ENCODE data around the gene GABPB2. TPM values are rescaled to one million over a fixed set of nuclear protein-coding genes. Genes with fewer than 3 reads are reported as not detected.

The GABPB2 gene
- total and polyA plus RNA-seq, 10 donors = 3.0 to 22.8 (median 14.6) TPM

DNA sequence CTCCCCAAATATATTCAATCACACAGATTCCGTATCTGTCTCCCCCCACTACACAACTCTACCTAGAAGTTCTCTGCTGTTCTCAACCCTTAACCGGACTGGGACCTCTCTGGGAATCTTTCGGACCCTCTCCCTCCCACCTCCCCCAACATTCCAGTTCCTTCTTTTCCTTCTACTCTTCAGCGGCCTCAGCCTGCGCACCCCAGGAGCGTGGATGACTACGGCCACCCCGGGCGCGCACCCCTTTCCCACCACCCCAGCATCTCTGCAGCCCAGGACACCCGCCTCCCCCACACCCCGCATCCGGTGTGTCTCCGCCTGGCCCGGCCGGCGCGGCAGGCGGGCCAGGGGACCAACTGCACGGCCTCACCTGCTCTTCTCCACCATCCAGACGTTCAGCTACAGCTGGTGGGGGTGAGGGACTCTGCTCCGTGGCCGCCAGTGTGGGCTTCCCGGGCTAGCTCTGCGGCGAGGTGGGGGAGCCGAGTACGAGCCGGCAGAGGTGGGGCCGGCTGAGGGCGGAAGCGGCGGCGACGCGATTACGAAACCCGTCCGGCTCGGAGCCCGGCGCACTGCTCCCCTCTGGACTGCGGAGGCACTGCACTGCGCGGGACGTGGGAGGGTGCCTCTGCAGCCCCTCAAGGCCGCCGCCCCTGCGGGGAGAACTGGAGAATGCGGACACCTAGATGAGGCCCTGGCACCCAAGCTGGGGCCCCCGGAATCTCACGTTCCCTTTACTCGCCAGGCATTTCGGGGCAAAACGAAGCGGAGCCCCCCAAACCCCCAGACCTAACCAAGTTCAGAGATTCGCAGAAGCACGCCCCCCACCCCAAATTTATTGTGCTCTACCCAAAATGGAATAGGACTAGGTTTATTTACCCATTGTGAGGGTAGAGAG, 11.2 kb upstream of the GABPB2 start, which contains the start of gene CDC42SE1:
CDC42SE1 (minus strand) TSS at position 514 of the 898 bp plus-strand sequence. CDS start 3,892 bp downstream, outside the sequence.
- no peaks in the 10 kb centered on the region for H3K27me3 ChIP-seq (replicated peaks in 1 of 7)
- peaks cover 26 to 58% (median 52%) of the 10 kb centered on the region in 6 donors for H3K4me1 ChIP-seq
- peak; percentile 40 to 81 (median 75) for TF ChIP-seq POLR2A (IDR thresholded peaks at IDR 0.05)
- TF ChIP-seq, protein P1, sequence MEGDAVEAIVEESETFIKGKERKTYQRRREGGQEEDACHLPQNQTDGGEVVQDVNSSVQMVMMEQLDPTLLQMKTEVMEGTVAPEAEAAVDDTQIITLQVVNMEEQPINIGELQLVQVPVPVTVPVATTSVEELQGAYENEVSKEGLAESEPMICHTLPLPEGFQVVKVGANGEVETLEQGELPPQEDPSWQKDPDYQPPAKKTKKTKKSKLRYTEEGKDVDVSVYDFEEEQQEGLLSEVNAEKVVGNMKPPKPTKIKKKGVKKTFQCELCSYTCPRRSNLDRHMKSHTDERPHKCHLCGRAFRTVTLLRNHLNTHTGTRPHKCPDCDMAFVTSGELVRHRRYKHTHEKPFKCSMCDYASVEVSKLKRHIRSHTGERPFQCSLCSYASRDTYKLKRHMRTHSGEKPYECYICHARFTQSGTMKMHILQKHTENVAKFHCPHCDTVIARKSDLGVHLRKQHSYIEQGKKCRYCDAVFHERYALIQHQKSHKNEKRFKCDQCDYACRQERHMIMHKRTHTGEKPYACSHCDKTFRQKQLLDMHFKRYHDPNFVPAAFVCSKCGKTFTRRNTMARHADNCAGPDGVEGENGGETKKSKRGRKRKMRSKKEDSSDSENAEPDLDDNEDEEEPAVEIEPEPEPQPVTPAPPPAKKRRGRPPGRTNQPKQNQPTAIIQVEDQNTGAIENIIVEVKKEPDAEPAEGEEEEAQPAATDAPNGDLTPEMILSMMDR (IDR thresholded peaks at IDR 0.05 in 8 of 11, conservative IDR thresholded peaks at IDR 0.05 in 3 of 11) = peak; percentile 83 to 98 (median 95)
- peak; percentile 98 to 99 (median 98) for TF ChIP-seq POLR2AphosphoS5 (IDR thresholded peaks at IDR 0.05)
- peaks cover 1 to 30% (median 18%) of the 10 kb centered on the region in 6 donors for H3K36me3 ChIP-seq
- H3K9me3 ChIP-seq = no peaks in the 10 kb centered on the region
- H3K4me3 ChIP-seq = peak within 1 kb of the TSS; percentile 70 to 93 (median 86)
- peak within 1 kb of the TSS; percentile 94 to 99 (median 96) for H3K27ac ChIP-seq
- intact Hi-C loops (cut with DNase I; ENCODE audit: low total_unique reads) = no loop called here
- WGBS, 5 donors = 0 to 1% (median 0%) methylated on average over 38 to 58 of the region's 58 CpGs
- DNase-seq = peak; percentile 98

DNA sequence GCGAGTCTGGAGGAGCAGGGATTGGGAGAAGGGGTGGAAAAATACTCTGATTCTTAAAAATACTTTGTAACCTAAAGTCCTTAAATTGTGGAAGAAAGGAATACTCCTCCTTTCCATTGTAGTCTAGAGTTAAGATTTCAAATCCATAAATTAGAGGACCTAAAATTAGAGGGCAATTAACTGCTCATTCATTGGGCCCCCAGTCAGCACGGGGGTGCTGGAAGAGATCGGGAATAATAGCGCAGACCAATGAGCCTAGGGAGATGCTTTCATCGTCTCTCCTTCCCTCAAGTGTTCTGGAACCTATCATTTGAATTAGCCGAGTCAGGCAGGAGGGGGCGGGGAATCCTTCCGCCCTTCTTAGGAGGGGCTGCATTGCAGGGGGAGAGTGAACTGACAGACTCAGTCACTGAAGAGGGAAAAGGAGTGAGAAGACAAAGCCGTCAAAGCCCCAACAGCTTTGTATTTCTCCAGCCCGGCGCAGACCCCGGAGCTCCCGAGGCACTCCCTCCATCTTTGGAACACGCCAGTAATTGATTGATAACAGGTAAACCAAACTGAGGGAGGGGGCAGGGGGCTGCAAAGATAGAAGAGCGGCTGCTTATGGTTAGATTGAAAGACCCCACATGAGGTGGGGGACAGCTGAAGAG, 10.4 kb upstream of the GABPB2 start, which contains the start of gene MLLT11:
MLLT11 (plus strand) TSS at position 391 of the 650 bp plus-strand sequence. CDS start 6,828 bp downstream, outside the sequence.
- peak; percentile 77 for DNase-seq
- peak within 1 kb of the TSS; percentile 94 to 99 (median 96) for H3K27ac ChIP-seq
- TF ChIP-seq POLR2A (IDR thresholded peaks at IDR 0.05) (no peak), POLR2AphosphoS5 (IDR thresholded peaks at IDR 0.05) (peak in 1 of 3 donors; percentile 14)
- TF ChIP-seq, protein P1 (IDR thresholded peaks at IDR 0.05 in 8 of 11, conservative IDR thresholded peaks at IDR 0.05 in 3 of 11) = no peak
- no peaks in the 10 kb centered on the region for H3K9me3 ChIP-seq
- H3K4me1 ChIP-seq = peaks cover 22 to 50% (median 46%) of the 10 kb centered on the region in 6 donors
- no peaks in the 10 kb centered on the region for H3K27me3 ChIP-seq (replicated peaks in 1 of 7)
- peak within 1 kb of the TSS; percentile 70 to 93 (median 86) for H3K4me3 ChIP-seq
- peaks cover 0 to 22% (median 10%) of the 10 kb centered on the region in 6 donors for H3K36me3 ChIP-seq
- intact Hi-C loops (cut with DNase I; ENCODE audit: low total_unique reads) = no loop called here
- 2 to 5% (median 4%) methylated on average over 15 of the region's 15 CpGs for WGBS, 5 donors

DNA sequence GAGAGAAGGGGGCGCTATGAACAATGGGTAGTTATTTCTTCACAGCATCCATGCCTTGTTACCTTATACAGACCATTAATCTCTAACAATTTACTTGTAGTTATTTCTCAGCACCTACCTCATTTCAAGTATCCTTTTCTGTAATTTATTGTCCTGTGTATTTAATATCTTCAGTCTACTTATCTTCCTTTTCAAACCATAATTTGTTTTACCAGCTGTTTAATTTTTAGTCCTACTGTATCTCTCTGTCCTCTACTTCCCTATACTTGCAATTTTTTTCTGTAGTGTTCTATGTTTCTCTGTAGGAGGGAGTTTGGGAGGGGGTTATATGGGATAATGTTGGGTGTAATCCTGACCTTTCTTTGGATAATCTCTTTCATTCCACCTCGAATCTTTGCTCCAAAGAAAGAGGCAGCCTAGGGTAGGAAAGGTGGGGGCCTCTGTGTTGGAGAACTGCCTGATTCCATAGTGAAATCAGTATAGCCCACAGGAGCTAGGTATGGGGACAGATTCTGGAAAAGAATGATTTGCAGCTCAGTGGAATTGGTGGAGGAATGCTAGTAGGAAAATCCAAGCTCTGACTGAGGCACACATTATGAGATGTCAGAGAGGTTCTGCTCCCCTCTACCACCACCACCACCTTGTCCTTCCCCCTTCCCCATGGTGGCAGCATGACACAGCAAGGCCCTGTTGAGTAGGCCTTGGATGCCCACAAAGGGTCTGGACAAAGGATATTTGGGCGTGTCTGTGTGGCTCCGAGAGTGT, 9.7 kb upstream of the GABPB2 start:
- intact Hi-C loops (cut with DNase I; ENCODE audit: low total_unique reads) = no loop called here
- peaks cover 0 to 15% (median 3%) of the 10 kb centered on the region in 6 donors for H3K36me3 ChIP-seq
- TF ChIP-seq POLR2AphosphoS5 (IDR thresholded peaks at IDR 0.05) (no peak), POLR2A (IDR thresholded peaks at IDR 0.05) (no peak)
- TF ChIP-seq, protein P1 (IDR thresholded peaks at IDR 0.05 in 8 of 11, conservative IDR thresholded peaks at IDR 0.05 in 3 of 11) = no peak
- peaks cover 15 to 43% (median 39%) of the 10 kb centered on the region in 6 donors for H3K4me1 ChIP-seq
- 60 to 73% (median 67%) methylated on average over 4 of the region's 4 CpGs for WGBS, 5 donors
- H3K27me3 ChIP-seq (replicated peaks in 1 of 7) = no peaks in the 10 kb centered on the region
- peak overlapping the region in 5 of 8 donors; percentile 94 to 99 (median 98) for H3K27ac ChIP-seq
- H3K4me3 ChIP-seq = peak overlapping the region in 6 of 8 donors; percentile 73 to 93 (median 86)
- DNase-seq = no peak
- H3K9me3 ChIP-seq = no peaks in the 10 kb centered on the region

Data from spleen (tissue), 11 donors.